Keratinocyte (primary cell): ENCODE results near the gene DONSON. TPM values are rescaled to one million over a fixed set of nuclear protein-coding genes. Genes with fewer than 3 reads are reported as not detected.

Source experiments
- DNase-seq: peaks from one replicate; pipeline ENCODE4 v3.0.0-alpha.2; 2011; ENCODE audit warnings: low read depth, missing footprints, low spot score
- FAIRE-seq: peaks from 2 replicates; lab custom pipeline; 2011; peaks lifted over from hg19 to GRCh38; lab: Jason Lieb, UNC
- H2AFZ ChIP-seq: 2 replicates; pipeline ENCODE4 v1.6.0; 2012; ENCODE audit warnings: low read length, control low read depth, inconsistent platforms; ENCODE audit not compliant: control insufficient read depth
- H3K27ac ChIP-seq: 2 replicates; pipeline ENCODE4 v1.5.1; 2011; ENCODE audit warnings: low read length; ENCODE audit not compliant: control insufficient read depth, insufficient read depth
- H3K27me3 ChIP-seq: 3 replicates; pipeline ENCODE4 v1.6.0; 2011; ENCODE audit warnings: low read length; ENCODE audit not compliant: control insufficient read depth, insufficient read depth; ENCODE audit errors: extremely low read depth
- H3K36me3 ChIP-seq, 2 experiments: 2 replicates in 1 of 2; 3 replicates in 1 of 2; pipeline ENCODE4 v1.5.1; 2011; ENCODE audit warnings: low read length in 2 of 2, mild to moderate bottlenecking in 1 of 2; ENCODE audit not compliant: control insufficient read depth in 2 of 2, insufficient read depth in 2 of 2; ENCODE audit errors: extremely low read depth in 1 of 2
- H3K4me1 ChIP-seq: 3 replicates; pipeline ENCODE4 v1.5.1; 2011; ENCODE audit warnings: low read length; ENCODE audit not compliant: control insufficient read depth, insufficient read depth; ENCODE audit errors: extremely low read depth
- H3K4me2 ChIP-seq: 3 replicates; pipeline ENCODE4 v1.6.0; 2011; ENCODE audit warnings: low read depth, low read length; ENCODE audit not compliant: control insufficient read depth, insufficient read depth; ENCODE audit errors: extremely low read depth
- H3K4me3 ChIP-seq, 3 experiments: fragments of 200-600 bp in 1 of 3; sonication (generic) in 1 of 3; 2 replicates in 2 of 3; 3 replicates in 1 of 3; pipeline ENCODE4 v1.5.1; 2011 to 2016; ENCODE audit warnings: low read length in 3 of 3, mild to moderate bottlenecking in 3 of 3, control low read depth in 2 of 3, inconsistent platforms in 1 of 3, low read depth in 1 of 3, mixed read lengths in 1 of 3, mixed run types in 1 of 3, moderate library complexity in 1 of 3; ENCODE audit not compliant: control insufficient read depth in 2 of 3, insufficient read depth in 2 of 3; ENCODE audit errors: extremely low read depth in 1 of 3
- H3K79me2 ChIP-seq: 2 replicates; pipeline ENCODE4 v1.6.0; 2012; ENCODE audit warnings: low read length; ENCODE audit not compliant: control insufficient read depth, insufficient read depth
- H3K9ac ChIP-seq: 3 replicates; pipeline ENCODE4 v1.6.0; 2011; ENCODE audit warnings: low read length; ENCODE audit not compliant: control insufficient read depth, insufficient read depth; ENCODE audit errors: extremely low read depth
- H3K9me1 ChIP-seq: 3 replicates; pipeline ENCODE4 v1.6.0; 2011; ENCODE audit warnings: low read length; ENCODE audit not compliant: control insufficient read depth, insufficient read depth; ENCODE audit errors: extremely low read depth
- H3K9me3 ChIP-seq: 2 replicates; pipeline ENCODE4 v1.5.1; 2012; ENCODE audit warnings: low read depth, low read length; ENCODE audit not compliant: control insufficient read depth
- H4K20me1 ChIP-seq: 3 replicates; pipeline ENCODE4 v1.6.0; 2011; ENCODE audit warnings: low read length; ENCODE audit not compliant: control insufficient read depth, insufficient read depth; ENCODE audit errors: extremely low read depth
- EZH2 ChIP-seq: IDR thresholded peaks from one replicate; pipeline ENCODE4 v1.6.1; 2012; ENCODE audit warnings: inconsistent platforms, mild to moderate bottlenecking, low read length, moderate library complexity
- dilution Hi-C: fragments of 300-500 bp; cut with MboI; formaldehyde crosslinking; loops from one replicate; pipeline ENCODE4 v1.7.0; 2020; ENCODE audit warnings: low sequenced_read_pairs; ENCODE audit not compliant: extremely low pct_ligation_motif_present
- polyA plus RNA-seq, 5 experiments: library from polyadenylated mRNA; depleted of rRNA in 3 of 5; stranded (reverse) in 3 of 5; stranded (forward) in 1 of 5; unstranded in 1 of 5; fragments of >200 nt; gene quantifications; 1 replicate in 1 of 5; 2 replicates in 3 of 5; 3 replicates in 1 of 5; pipeline versions ENCODE4 v1.2.1 to v1.2.3, GENCODE V29; 2011 to 2012; ENCODE audit warnings: missing spikeins in 2 of 5, low read depth in 1 of 5, low replicate concordance in 1 of 5
- TF ChIP-seq, protein P1 (sequence below), 3 experiments: IDR thresholded peaks in 1 of 3; conservative IDR thresholded peaks in 1 of 3; optimal IDR thresholded peaks in 1 of 3; 2 replicates in 2 of 3; 3 replicates in 1 of 3; pipeline versions ENCODE3 to v1.5.1; 2011; ENCODE audit warnings: low read length in 3 of 3, mild to moderate bottlenecking in 3 of 3, moderate library complexity in 2 of 3, control low read depth in 1 of 3, inconsistent platforms in 1 of 3; ENCODE audit not compliant: insufficient read depth in 2 of 3; ENCODE audit errors: extremely low read depth in 1 of 3

Gene DONSON
- polyA plus RNA-seq, 1 donor (not counting 4 experiments of a cell fraction or from before 2014, with no cell fraction given), result 17.0 TPM

DNA sequence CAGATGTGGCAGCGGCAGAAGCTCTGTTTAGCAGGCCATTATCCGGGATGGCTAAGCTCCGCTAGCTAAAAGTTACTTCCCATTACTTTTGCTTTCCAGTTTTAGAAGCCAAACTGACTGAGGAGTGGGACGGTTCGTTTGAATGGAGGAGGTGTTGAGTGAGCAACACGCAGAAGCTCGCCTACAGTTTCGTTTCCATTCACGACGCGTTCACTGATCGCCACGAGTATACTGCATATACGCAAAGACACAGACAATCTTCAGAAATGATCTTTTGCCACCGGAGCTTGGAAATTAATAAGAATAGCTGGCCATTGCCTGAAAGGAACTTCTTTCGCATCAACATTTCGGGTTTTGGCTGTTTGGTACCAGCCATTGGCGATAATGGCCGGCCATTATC is 31.0 kb downstream of the DONSON start:
- peaks cover 36 to 53% of the 10 kb centered on the region in 2 experiments for H3K36me3 ChIP-seq
- DNase-seq (no peak), FAIRE-seq (no peak)
- no peaks in the 10 kb centered on the region for H3K27me3 ChIP-seq
- dilution Hi-C loops, result no loop called here
- no peaks in the 10 kb centered on the region for H3K9me3 ChIP-seq
- TF ChIP-seq, protein P1, sequence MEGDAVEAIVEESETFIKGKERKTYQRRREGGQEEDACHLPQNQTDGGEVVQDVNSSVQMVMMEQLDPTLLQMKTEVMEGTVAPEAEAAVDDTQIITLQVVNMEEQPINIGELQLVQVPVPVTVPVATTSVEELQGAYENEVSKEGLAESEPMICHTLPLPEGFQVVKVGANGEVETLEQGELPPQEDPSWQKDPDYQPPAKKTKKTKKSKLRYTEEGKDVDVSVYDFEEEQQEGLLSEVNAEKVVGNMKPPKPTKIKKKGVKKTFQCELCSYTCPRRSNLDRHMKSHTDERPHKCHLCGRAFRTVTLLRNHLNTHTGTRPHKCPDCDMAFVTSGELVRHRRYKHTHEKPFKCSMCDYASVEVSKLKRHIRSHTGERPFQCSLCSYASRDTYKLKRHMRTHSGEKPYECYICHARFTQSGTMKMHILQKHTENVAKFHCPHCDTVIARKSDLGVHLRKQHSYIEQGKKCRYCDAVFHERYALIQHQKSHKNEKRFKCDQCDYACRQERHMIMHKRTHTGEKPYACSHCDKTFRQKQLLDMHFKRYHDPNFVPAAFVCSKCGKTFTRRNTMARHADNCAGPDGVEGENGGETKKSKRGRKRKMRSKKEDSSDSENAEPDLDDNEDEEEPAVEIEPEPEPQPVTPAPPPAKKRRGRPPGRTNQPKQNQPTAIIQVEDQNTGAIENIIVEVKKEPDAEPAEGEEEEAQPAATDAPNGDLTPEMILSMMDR (optimal IDR thresholded peaks at IDR 0.05 in 1 of 3, IDR thresholded peaks at IDR 0.05 in 1 of 3, conservative IDR thresholded peaks at IDR 0.05 in 1 of 3; ENCODE audit: extremely low read depth in 1 of 3, insufficient read depth in 2 of 3, low read length in 3 of 3), result no peak
- no peak for TF ChIP-seq EZH2
- H4K20me1 ChIP-seq, result peaks cover 19% of the 10 kb centered on the region
- no peaks in the 10 kb centered on the region for H3K4me1 ChIP-seq
- peaks cover 90% of the 10 kb centered on the region for H3K79me2 ChIP-seq
- H3K4me2 ChIP-seq, result no peak overlapping the region
- H3K9me1 ChIP-seq, result no peaks in the 10 kb centered on the region
- H2AFZ ChIP-seq, result no peak overlapping the region
- no peak overlapping the region for H3K9ac ChIP-seq
- H3K4me3 ChIP-seq, result no peak overlapping the region
- no peak overlapping the region for H3K27ac ChIP-seq

DNA sequence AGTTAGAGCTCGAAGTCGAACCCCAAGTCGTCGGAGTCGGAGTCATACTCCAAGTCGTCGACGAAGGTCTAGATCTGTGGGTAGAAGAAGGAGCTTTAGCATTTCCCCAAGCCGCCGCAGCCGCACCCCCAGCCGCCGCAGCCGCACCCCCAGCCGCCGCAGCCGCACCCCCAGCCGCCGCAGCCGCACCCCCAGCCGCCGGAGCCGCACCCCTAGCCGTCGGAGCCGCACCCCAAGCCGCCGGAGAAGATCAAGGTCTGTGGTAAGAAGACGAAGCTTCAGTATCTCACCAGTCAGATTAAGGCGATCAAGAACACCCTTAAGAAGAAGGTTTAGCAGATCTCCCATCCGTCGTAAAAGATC is 33.5 kb downstream of the DONSON start:
- no peak overlapping the region for H2AFZ ChIP-seq
- no peak overlapping the region for H3K4me2 ChIP-seq
- FAIRE-seq, result no peak
- no peaks in the 10 kb centered on the region for H3K9me3 ChIP-seq
- H3K36me3 ChIP-seq, result peaks cover 48 to 67% of the 10 kb centered on the region in 2 experiments
- no peaks in the 10 kb centered on the region for H3K9me1 ChIP-seq
- no peak overlapping the region for H3K4me3 ChIP-seq
- no peak overlapping the region for H3K27ac ChIP-seq
- dilution Hi-C loops, result no loop called here
- peaks cover 44% of the 10 kb centered on the region for H4K20me1 ChIP-seq
- peaks cover 97% of the 10 kb centered on the region for H3K79me2 ChIP-seq
- no peaks in the 10 kb centered on the region for H3K27me3 ChIP-seq
- no peaks in the 10 kb centered on the region for H3K4me1 ChIP-seq
- no peak overlapping the region for H3K9ac ChIP-seq
- DNase-seq, result no peak
- no peak for TF ChIP-seq EZH2
- TF ChIP-seq, protein P1 (optimal IDR thresholded peaks at IDR 0.05 in 1 of 3, IDR thresholded peaks at IDR 0.05 in 1 of 3, conservative IDR thresholded peaks at IDR 0.05 in 1 of 3; ENCODE audit: extremely low read depth in 1 of 3, insufficient read depth in 2 of 3, low read length in 3 of 3), result no peak
